Esophagus squamous epithelium (tissue), 4 donors: ENCODE results near the gene TSPAN12.

Source experiments
- CTCF ChIP-seq, 6 experiments: fragments of 450-650 bp in 4 of 6; fragments of 200-600 bp in 2 of 6; sonication (generic) in 2 of 6; IDR thresholded peaks; one replicate each; pipeline ENCODE4 v1.5.1; 2016 to 2019; ENCODE audit warnings: antibody characterized with exemption in 6 of 6, mild to moderate bottlenecking in 4 of 6, moderate library complexity in 4 of 6
- POLR2A ChIP-seq, 4 donors: fragments of 450-650 bp; IDR thresholded peaks; one replicate each; pipeline ENCODE4 v1.6.1; 2017; ENCODE audit warnings: antibody characterized with exemption in 4 of 4, mild to moderate bottlenecking in 4 of 4, moderate library complexity in 3 of 4

- TF ChIP-seq CTCF (IDR thresholded peaks at IDR 0.05) (no peak), POLR2A (IDR thresholded peaks at IDR 0.05) (no peak)
Measured at GRCh38 chr7:120876922-120877321, 19.0 kb upstream of the TSPAN12 start.
